K562 (cell line): Measurements from ENCODE around the gene SERPINE1. TPM values are rescaled to one million over a fixed set of nuclear protein-coding genes. Genes with fewer than 3 reads are reported as not detected.

Experiments
- ATAC-seq: fragments of 200-7000 bp; cut with Tn5 transposase; 3 replicates; pipeline ENCODE4 v1.9.1; 2020; ENCODE audit warnings: moderate library complexity
- Bru-seq: library from RNA; stranded (reverse); fragments of 400-500 nt; gene quantifications from one replicate; lab custom pipeline; 2021; lab: Mats Ljungman, UMichigan
- BruChase-seq, 2 experiments: library from RNA; stranded (reverse); fragments of 400-500 nt; gene quantifications; one replicate each; lab custom pipeline; 2021; lab: Mats Ljungman, UMichigan
- BruUV-seq: library from RNA; stranded (reverse); fragments of 400-500 nt; replicated peaks from 2 replicates; lab custom pipeline; 2021; lab: Mats Ljungman, UMichigan
- CTCF ChIA-PET: fragments of 300-600 bp; formaldehyde crosslinking; extraction: SDS; loops from one replicate; lab custom pipeline; 2021; ENCODE audit warnings: low intra/inter-chr PET ratio; lab: Yijun Ruan, JAX
- POLR2A ChIA-PET: fragments of 300-600, 350-650 bp; sonication (Branson Sonifier 250); formaldehyde crosslinking; extraction: SDS; loops from one replicate; lab custom pipeline; 2021; ENCODE audit warnings: antibody characterized with exemption, inconsistent platforms; lab: Yijun Ruan, JAX
- DNase-seq, 4 experiments: peaks; one replicate each; pipeline versions ENCODE4 v3.0.0 to v3.0.0-alpha.2; 2011 to 2018; ENCODE audit warnings: low spot score in 3 of 4, mixed read lengths in 3 of 4; ENCODE audit errors: extremely low read depth in 1 of 4
- FAIRE-seq: peaks from 2 replicates; lab custom pipeline; 2011; peaks lifted over from hg19 to GRCh38; lab: Jason Lieb, UNC
- H2AFZ ChIP-seq: 2 replicates; pipeline ENCODE4 v1.6.0; 2011; ENCODE audit warnings: low read depth, low read length, control low read depth, inconsistent platforms
- H3K27ac ChIP-seq: fragments of 200-600 bp; 3 replicates; pipeline ENCODE4 v1.8.0; 2011; ENCODE audit warnings: low read depth, mild to moderate bottlenecking, control low read depth, inconsistent platforms, low read length, moderate library complexity, mixed read lengths; ENCODE audit errors: extremely low read depth
- H3K27me3 ChIP-seq, 2 experiments: fragments of 300-600 bp in 1 of 2; 2 replicates in 1 of 2; 3 replicates in 1 of 2; pipeline versions ENCODE4 v1.6.0 to v1.8.0; 2011; ENCODE audit warnings: inconsistent platforms in 2 of 2, low read length in 2 of 2, mild to moderate bottlenecking in 1 of 2, mixed read lengths in 1 of 2, moderate library complexity in 1 of 2; ENCODE audit not compliant: control insufficient read depth in 2 of 2, insufficient read depth in 2 of 2
- H3K36me3 ChIP-seq: fragments of 300-600 bp; 3 replicates; pipeline ENCODE4 v1.8.0; 2011; ENCODE audit warnings: mild to moderate bottlenecking, low read length, inconsistent platforms; ENCODE audit not compliant: control insufficient read depth, insufficient read depth
- H3K4me1 ChIP-seq, 2 experiments: fragments of 200-600 bp in 1 of 2; replicated peaks in 1 of 2; 2 replicates in 1 of 2; 3 replicates in 1 of 2; pipeline versions ENCODE4 v1.5.1 to v1.8.0; 2011; ENCODE audit warnings: inconsistent platforms in 2 of 2, low read length in 2 of 2, mild to moderate bottlenecking in 1 of 2, mixed read lengths in 1 of 2, moderate library complexity in 1 of 2; ENCODE audit not compliant: control insufficient read depth in 2 of 2, insufficient read depth in 2 of 2
- H3K4me2 ChIP-seq: 2 replicates; pipeline ENCODE4 v1.6.1; 2011; ENCODE audit warnings: low read length, control low read depth, inconsistent platforms, mixed read lengths; ENCODE audit not compliant: insufficient read depth
- H3K4me3 ChIP-seq: fragments of 200-600 bp; sonication (generic), shearing (Covaris generic); 2 replicates; pipeline ENCODE4 v1.5.1; 2016; ENCODE audit warnings: control low read depth, inconsistent platforms
- H3K79me2 ChIP-seq: fragments of 200-600 bp; 3 replicates; pipeline ENCODE4 v1.8.0; 2011; ENCODE audit warnings: low read length, inconsistent platforms; ENCODE audit not compliant: control insufficient read depth, insufficient read depth
- H3K9ac ChIP-seq, 2 experiments: 2 replicates each; pipeline versions ENCODE4 v1.6.0 to v1.6.1; 2011; ENCODE audit warnings: low read depth in 2 of 2, low read length in 2 of 2, control low read depth in 1 of 2, inconsistent platforms in 1 of 2, mild to moderate bottlenecking in 1 of 2, mixed read lengths in 1 of 2; ENCODE audit not compliant: insufficient read depth in 1 of 2
- H3K9me1 ChIP-seq: one replicate; pipeline ENCODE4 v1.6.0; 2011; ENCODE audit warnings: inconsistent platforms, mild to moderate bottlenecking, low read length, moderate library complexity; ENCODE audit not compliant: control insufficient read depth, insufficient read depth
- H3K9me3 ChIP-seq: replicated peaks from 2 replicates; pipeline ENCODE4 v1.5.1; 2011; ENCODE audit warnings: low read depth, low read length, inconsistent platforms; ENCODE audit not compliant: control insufficient read depth, insufficient read depth
- H4K20me1 ChIP-seq: replicated peaks from 2 replicates; pipeline ENCODE4 v1.6.1; 2011; ENCODE audit warnings: low read length, inconsistent platforms, mixed read lengths; ENCODE audit not compliant: control insufficient read depth, insufficient read depth
- COPS2 ChIP-seq: fragments of 450-650 bp; conservative IDR thresholded peaks from 2 replicates; pipeline ENCODE4 v1.6.1; 2016; ENCODE audit warnings: mild to moderate bottlenecking, moderate library complexity
- EHMT2 ChIP-seq: fragments of 450-650 bp; IDR thresholded peaks from 2 replicates; pipeline ENCODE4 v1.6.1; 2018; ENCODE audit warnings: antibody characterized with exemption
- ETV1 ChIP-seq: fragments of 450-650 bp; conservative IDR thresholded peaks from 2 replicates; pipeline ENCODE4 v1.6.1; 2016; ENCODE audit warnings: missing genetic modification characterization, control low read depth, low read depth, missing compliant biosample characterization
- MCM7 ChIP-seq, 2 experiments: fragments of 450-650 bp; IDR thresholded peaks; 2 replicates each; pipeline ENCODE4 v1.6.1; 2016 to 2018
- PATZ1 ChIP-seq: fragments of 250-450 bp; sonication (Bioruptor Pico); IDR thresholded peaks from 2 replicates; pipeline ENCODE4 v1.5.0; 2020; ENCODE audit warnings: mild to moderate bottlenecking, borderline replicate concordance
- RNF219 ChIP-seq: fragments of 250-450 bp; sonication (Bioruptor Pico); IDR thresholded peaks from 2 replicates; pipeline ENCODE4 v1.5.0; 2022; ENCODE audit warnings: mild to moderate bottlenecking
- SRSF7 ChIP-seq: fragments of 200-400 bp; formaldehyde crosslinking; optimal IDR thresholded peaks from 2 replicates; pipeline ENCODE3; 2017; ENCODE audit warnings: mild to moderate bottlenecking, low read depth, low read length
- TBP ChIP-seq: optimal IDR thresholded peaks from 2 replicates; pipeline ENCODE3; 2011; ENCODE audit warnings: low read depth, low read length, improper control_type of control experiment
- ZBTB34 ChIP-seq: fragments of 250-450 bp; sonication (Bioruptor Pico); IDR thresholded peaks from 2 replicates; pipeline ENCODE4 v1.8.0; 2021; ENCODE audit warnings: mild to moderate bottlenecking, moderate library complexity
- ZFP36 ChIP-seq: fragments of 150-350 bp; IDR thresholded peaks from 2 replicates; pipeline ENCODE4 v1.6.1; 2018; ENCODE audit warnings: low read length, low read depth; ENCODE audit not compliant: partially characterized antibody
- ZNF785 ChIP-seq: fragments of 250-450 bp; sonication (Bioruptor Pico); IDR thresholded peaks from 2 replicates; pipeline ENCODE4 v1.4.0; 2020; ENCODE audit warnings: mild to moderate bottlenecking
- WGBS: fragments of 100-300 bp; shearing (Covaris generic); methylation state at CpG from one replicate; pipeline ENCODE4 v1.1.6; 2016; ENCODE audit warnings: low coverage, mixed read lengths; ENCODE audit not compliant: insufficient coverage; ENCODE audit errors: missing lambda C conversion rate; 5-methylcytosine and 5-hydroxymethylcytosine counted together
- in situ Hi-C: fragments of 300-500 bp; cut with MboI; formaldehyde crosslinking; loops from 4 replicates; pipeline ENCODE4 v1.15.0; 2018; ENCODE audit warnings: inconsistent platforms, mixed read lengths
- intact Hi-C: fragments of 100-400 bp; cut with micrococcal nuclease; formaldehyde crosslinking; loops from 2 replicates; pipeline ENCODE4 v1.14.2; 2022
- long read RNA-seq, 3 experiments: library from polyadenylated mRNA in 2 of 3; library from RNA in 1 of 3; unstranded in 2 of 3; stranded (forward) in 1 of 3; transcript quantifications; one replicate each; pipeline ENCODE4 v2.0.0, GENCODE V29; 2019 to 2022
- polyA minus RNA-seq, 3 experiments: library from RNA; depleted of rRNA, polyadenylated mRNA; stranded (reverse); fragments of >200 nt; gene quantifications; 2 replicates each; pipeline ENCODE4 v1.2.3, GENCODE V29; 2011
- polyA plus RNA-seq, 8 experiments: library from polyadenylated mRNA; depleted of rRNA in 4 of 8; stranded (reverse) in 5 of 8; unstranded in 3 of 8; fragments of >200 nt; fragmentation: Nextera tagmentation in 2 of 8; fragmentation: Illumina TruSeq in 1 of 8; extraction: Ambion mirVana in 2 of 8; extraction: Trizol in 1 of 8; gene quantifications; 2 replicates each; pipeline versions ENCODE4 v1.2.1 to v1.2.3, GENCODE V29; 2011 to 2014; ENCODE audit warnings: inconsistent platforms in 1 of 8, missing spikeins in 1 of 8
- total RNA-seq, 7 experiments: library from RNA; depleted of rRNA in 6 of 7; stranded (reverse); fragments of >200 nt in 6 of 7; fragmentation: Illumina TruSeq in 2 of 7; extraction: Trizol in 2 of 7; gene quantifications; 2 replicates each; pipeline versions ENCODE4 v1.2.1 to v1.2.3, GENCODE V29; 2011 to 2021; ENCODE audit warnings: low replicate concordance in 1 of 7

SERPINE1 gene
- total RNA-seq (2011; cell fraction: chromatin; rRNA removed; ENCODE audit: low replicate concordance) = 3.1 and 8.6 TPM in 2 replicates
- 5.8 and 14.3 TPM in 2 replicates for total RNA-seq (2011; cell fraction: nucleolus; rRNA removed)
- 5.1 and 8.0 TPM in 2 replicates for total RNA-seq (2011; cell fraction: nucleoplasm; rRNA removed)
- total RNA-seq (2014; rRNA removed) = 0.73 and 0.91 TPM in 2 replicates
- 0.44 and 0.67 TPM in 2 replicates for total RNA-seq (2014; rRNA removed; fragmentation: Illumina TruSeq; extraction: Trizol)
- 0.22 and 0.23 TPM in 2 replicates for total RNA-seq (2015; rRNA removed; fragmentation: Illumina TruSeq; extraction: Trizol)
- total RNA-seq (2021) = 0.98 and 1.3 TPM in 2 replicates
- 2.2 and 4.8 TPM in 2 replicates for polyA plus RNA-seq (2011; rRNA removed)
- polyA plus RNA-seq (2011; cell fraction: cytosol; rRNA removed) = 3.0 and 10.7 TPM in 2 replicates
- 1.2 and 5.4 TPM in 2 replicates for polyA plus RNA-seq (2011; cell fraction: nucleus; rRNA removed)
- polyA plus RNA-seq (2012) = 2.2 and 4.3 TPM in 2 replicates
- 1.0 and 1.1 TPM in 2 replicates for polyA plus RNA-seq (2014; fragmentation: Illumina TruSeq; extraction: Trizol)
- polyA plus RNA-seq (2014; fragmentation: Nextera tagmentation; extraction: Ambion mirVana) = 1 to 10 TPM in 1 of 2 experiments, under 1 TPM in 1; 0.89 to 1.6 TPM
- 0.54 and 0.62 TPM in 2 replicates for polyA plus RNA-seq (2014; rRNA removed)
- 1.5 and 6.2 TPM in 2 replicates for polyA minus RNA-seq (2011; rRNA and poly(A)+ RNA removed)
- polyA minus RNA-seq (2011; cell fraction: cytosol; rRNA and poly(A)+ RNA removed) = 5.0 and 5.4 TPM in 2 replicates
- polyA minus RNA-seq (2011; cell fraction: nucleus; rRNA and poly(A)+ RNA removed) = 0.44 and 1.6 TPM in 2 replicates
- percentile 38 among the genes with signal in this experiment for Bru-seq, nascent RNA
- BruChase-seq, experiment 1, labeled RNA remaining after a 2-hour chase = percentile 34 among the genes with signal in this experiment
- percentile 37 among the genes with signal in this experiment for BruChase-seq, experiment 2, labeled RNA remaining after a 6-hour chase
- long read RNA-seq, experiment 1, partial matches to known transcripts = 3 of 4 reads
- long read RNA-seq, experiment 1, other reads (novel, unspliced or antisense) = 1 of 4 reads
- long read RNA-seq, experiment 2, partial matches to known transcripts = 0 of 2 reads
- long read RNA-seq, experiment 2, other reads (novel, unspliced or antisense) = 1 of 2 reads
- long read RNA-seq, experiment 3 = 0 reads

GRCh38 chr7:101126651-101127459 is at the start of gene SERPINE1:
TSS of gene SERPINE1 (plus strand) at chr7:101127104. CDS start at chr7:101128394, 1,290 bp downstream.
- DNase-seq (peak; percentile 68 to 79 (median 71)), ATAC-seq (peak; percentile 70), FAIRE-seq (peak; percentile 73)
- in situ Hi-C loops (no loop called here), intact Hi-C loops (no loop called here)
- Histone ChIP-seq H3K79me2 (no peaks in the 10 kb centered on the region), H3K9me1 (no peaks in the 10 kb centered on the region), H2AFZ (peak within 1 kb of the TSS; percentile 94), H3K9me3 (no peaks in the 10 kb centered on the region), H3K4me1 (peaks cover 28 to 40% of the 10 kb centered on the region in 2 experiments), H4K20me1 (no peaks in the 10 kb centered on the region), H3K27ac (no peak within 1 kb of the TSS; the same call in 2 of the 3 replicates), H3K27me3 (no peaks in the 10 kb centered on the region), H3K4me2 (peak within 1 kb of the TSS; percentile 79), H3K9ac (peak within 1 kb of the TSS; percentile 23 to 37; a peak in 3 of 4 replicates), H3K36me3 (no peaks in the 10 kb centered on the region), H3K4me3 (no peak within 1 kb of the TSS)
- whole genome bisulfite sequencing = 25% methylated on average over 22 of the region's 22 CpGs
- BruUV-seq = no TSS peak
- ChIA-PET POLR2A (interaction anchor here (1.4 to 2.7 kb wide), 3 partner anchors 11 to 27 kb away, joined by 5 to 10 read pairs (median 6); no protein-coding TSS in a partner anchor), CTCF (interaction anchor here (0.8 kb wide), 1 partner anchor 12 kb away, joined by 3 read pairs; no protein-coding TSS in a partner anchor)
- TF ChIP-seq MCM7 (IDR thresholded peaks at IDR 0.05) (no peak), PATZ1 (CRISPR knock-in tag) (0 out of 2 replicates have a peak, but pooled peaks have one; percentile 63), ZBTB34 (CRISPR knock-in tag) (no peak), TBP (no peak), ZFP36 (no peak), ETV1 (tag) (peak; percentile 41), ZNF785 (CRISPR knock-in tag) (no peak), RNF219 (CRISPR knock-in tag) (no peak), EHMT2 (no peak; the same call in 1 of the 2 replicates), COPS2 (no peak), SRSF7 (no peak)
